Suprapubic skin (tissue), 3 donors: ENCODE data around the gene KCNJ4.

Experiments
- CTCF ChIP-seq, 2 donors: fragments of 200-600 bp in 1 of 2; fragments of 450-650 bp in 1 of 2; sonication (generic) in 1 of 2; IDR thresholded peaks; one replicate each; pipeline ENCODE4 v1.5.1; 2016 to 2019; ENCODE audit warnings: antibody characterized with exemption in 2 of 2, mild to moderate bottlenecking in 1 of 2, moderate library complexity in 1 of 2
- POLR2A ChIP-seq, 2 donors: fragments of 450-650 bp; IDR thresholded peaks; one replicate each; pipeline ENCODE4 v1.6.1; 2017; ENCODE audit warnings: antibody characterized with exemption in 2 of 2, mild to moderate bottlenecking in 2 of 2, moderate library complexity in 2 of 2

GRCh38 chr22:38442967-38443627 lies 11.9 kb downstream of the KCNJ4 start:
- TF ChIP-seq CTCF (IDR thresholded peaks at IDR 0.05), result no peak
- TF ChIP-seq POLR2A (IDR thresholded peaks at IDR 0.05), result no peak
